Trophoblast cell (in vitro differentiated cells and primary cell): Measurements from ENCODE around the gene POM121C.
"Not testable (repeated sequence)": the region's sequence is repeated elsewhere in the genome, so short reads cannot be mapped to it uniquely, and the experiment has no call there.

Experiments used
- DNase-seq, 2 donors: peaks; one replicate each; pipeline ENCODE4 v3.0.0-alpha.2; 2016
- H2AFZ ChIP-seq: 2 replicates; pipeline ENCODE4 v1.6.1; 2013; ENCODE audit warnings: low read length, moderate library complexity, mild to moderate bottlenecking; ENCODE audit not compliant: insufficient read depth, poor library complexity
- H2AK5ac ChIP-seq: 2 replicates; pipeline ENCODE4 v1.6.1; 2013; ENCODE audit warnings: mild to moderate bottlenecking, low read length
- H2BK120ac ChIP-seq: 2 replicates; pipeline ENCODE4 v1.6.1; 2013; ENCODE audit warnings: low read length, mild to moderate bottlenecking, moderate library complexity; ENCODE audit not compliant: insufficient read depth, poor library complexity
- H2BK12ac ChIP-seq: 2 replicates; pipeline ENCODE4 v1.6.1; 2013; ENCODE audit warnings: mild to moderate bottlenecking, low read length, moderate library complexity
- H2BK5ac ChIP-seq: 2 replicates; pipeline ENCODE4 v1.6.1; 2013; ENCODE audit warnings: low read length, low read depth, moderate library complexity, mild to moderate bottlenecking; ENCODE audit not compliant: poor library complexity
- H3K14ac ChIP-seq: 2 replicates; pipeline ENCODE4 v1.6.1; 2013; ENCODE audit warnings: mild to moderate bottlenecking, low read length
- H3K18ac ChIP-seq: 2 replicates; pipeline ENCODE4 v1.6.1; 2013; ENCODE audit warnings: mild to moderate bottlenecking, low read length
- H3K23ac ChIP-seq: 2 replicates; pipeline ENCODE4 v1.6.1; 2013; ENCODE audit warnings: low read length
- H3K27ac ChIP-seq: 2 replicates; pipeline ENCODE4 v1.5.1; 2013; ENCODE audit warnings: low read depth, mild to moderate bottlenecking, inconsistent platforms, low read length, moderate library complexity
- H3K27me3 ChIP-seq: 2 replicates; pipeline ENCODE4 v1.6.1; 2013; ENCODE audit warnings: inconsistent platforms, mild to moderate bottlenecking, low read length, moderate library complexity; ENCODE audit not compliant: insufficient read depth
- H3K36me3 ChIP-seq, 2 experiments: 1 replicate in 1 of 2; 2 replicates in 1 of 2; pipeline ENCODE4 v1.6.1; 2013; ENCODE audit warnings: low read length in 2 of 2, mild to moderate bottlenecking in 2 of 2, moderate library complexity in 1 of 2; ENCODE audit not compliant: insufficient read depth in 2 of 2, control insufficient read depth in 1 of 2
- H3K4ac ChIP-seq: 2 replicates; pipeline ENCODE4 v1.6.1; 2013; ENCODE audit warnings: low read depth, mild to moderate bottlenecking, low read length, moderate library complexity
- H3K4me1 ChIP-seq, 2 experiments: 1 replicate in 1 of 2; 2 replicates in 1 of 2; pipeline ENCODE4 v1.6.1; 2013; ENCODE audit warnings: low read length in 2 of 2, mild to moderate bottlenecking in 2 of 2, moderate library complexity in 1 of 2; ENCODE audit not compliant: insufficient read depth in 2 of 2, control insufficient read depth in 1 of 2
- H3K4me2 ChIP-seq: 2 replicates; pipeline ENCODE4 v1.6.1; 2013; ENCODE audit warnings: inconsistent platforms, mild to moderate bottlenecking, low read length, moderate library complexity
- H3K4me3 ChIP-seq: 2 replicates; pipeline ENCODE4 v1.5.1; 2013; ENCODE audit warnings: mild to moderate bottlenecking, low read depth, low read length, inconsistent platforms
- H3K79me1 ChIP-seq: one replicate; pipeline ENCODE4 v1.6.1; 2013; ENCODE audit warnings: low read length
- H3K79me2 ChIP-seq: 2 replicates; pipeline ENCODE4 v1.6.1; 2013; ENCODE audit warnings: low read length, mild to moderate bottlenecking; ENCODE audit not compliant: control insufficient read depth, insufficient read depth, poor library complexity
- H3K9ac ChIP-seq: 2 replicates; pipeline ENCODE4 v1.6.1; 2013; ENCODE audit warnings: mild to moderate bottlenecking, low read length
- H3K9me3 ChIP-seq: 2 replicates; pipeline ENCODE4 v1.6.1; 2013; ENCODE audit warnings: low read depth, mild to moderate bottlenecking, control low read depth, inconsistent platforms, low read length; ENCODE audit not compliant: insufficient read depth
- H4K12ac ChIP-seq: 2 replicates; pipeline ENCODE4 v1.6.1; 2013; ENCODE audit warnings: low read depth, mild to moderate bottlenecking, low read length, moderate library complexity
- H4K8ac ChIP-seq: 2 replicates; pipeline ENCODE4 v1.6.1; 2013; ENCODE audit warnings: low read depth, mild to moderate bottlenecking, low read length, moderate library complexity
- H4K91ac ChIP-seq: one replicate; pipeline ENCODE4 v1.6.1; 2013; ENCODE audit warnings: low read depth, mild to moderate bottlenecking, low read length, moderate library complexity
- WGBS: extraction: QIAGEN DNeasy Blood & Tissue Kit; methylation state at CpG from one replicate; pipeline ENCODE4 v1.1.7; 2013; ENCODE audit warnings: missing lambda C conversion rate; ENCODE audit not compliant: insufficient read length, insufficient coverage; ENCODE audit errors: extremely low coverage; 5-methylcytosine and 5-hydroxymethylcytosine counted together

Gene POM121C

GRCh38 chr7:75439000-75439399 is 47.1 kb downstream of the POM121C start:
- not testable (repeated sequence) for DNase-seq, H3K4ac ChIP-seq, H3K27ac ChIP-seq, H3K4me3 ChIP-seq, H2BK120ac ChIP-seq, H2BK5ac ChIP-seq, H4K91ac ChIP-seq, H2BK12ac ChIP-seq, H3K9ac ChIP-seq, H3K79me2 ChIP-seq, H2AK5ac ChIP-seq, H3K4me2 ChIP-seq, H3K18ac ChIP-seq, H3K4me1 ChIP-seq, H4K8ac ChIP-seq, H3K79me1 ChIP-seq, H4K12ac ChIP-seq, H3K9me3 ChIP-seq, H3K27me3 ChIP-seq, H3K23ac ChIP-seq, H2AFZ ChIP-seq, H3K14ac ChIP-seq
- H3K36me3 ChIP-seq = peaks cover 27 to 41% of the 10 kb centered on the region in 2 experiments
- no CpG with 5 or more reads among the region's 4 CpGs for WGBS

DNA sequence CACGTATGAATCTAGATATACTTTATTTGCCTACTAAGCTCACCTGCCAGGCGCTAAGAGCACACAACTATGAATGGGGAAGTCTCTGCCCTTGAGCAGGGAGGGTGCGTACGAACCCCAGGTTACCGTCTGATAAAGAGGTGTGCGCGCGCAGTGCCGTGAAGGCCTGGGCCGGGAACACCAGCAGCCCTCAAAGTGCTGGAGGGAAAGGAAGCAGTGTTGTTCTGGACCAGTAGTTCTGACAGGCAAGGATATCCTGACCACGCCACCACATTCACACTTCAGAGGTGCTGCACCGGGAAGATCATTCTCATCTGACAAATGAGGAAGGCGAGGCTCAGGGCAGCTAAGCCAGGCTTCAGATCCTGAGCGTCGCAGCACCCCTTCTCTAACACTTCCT is 62.6 kb downstream of the POM121C start:
- not testable (repeated sequence) for H3K4me3 ChIP-seq, H3K4me2 ChIP-seq, H3K18ac ChIP-seq, H2AK5ac ChIP-seq, H3K14ac ChIP-seq, H4K91ac ChIP-seq, H3K9me3 ChIP-seq, H3K27ac ChIP-seq, H4K12ac ChIP-seq, H3K4me1 ChIP-seq, H2BK12ac ChIP-seq, H3K27me3 ChIP-seq, DNase-seq, H3K79me1 ChIP-seq, H2BK120ac ChIP-seq, H2AFZ ChIP-seq, H3K23ac ChIP-seq, H2BK5ac ChIP-seq, H3K9ac ChIP-seq, H3K4ac ChIP-seq, H4K8ac ChIP-seq, H3K79me2 ChIP-seq
- no CpG with 5 or more reads among the region's 15 CpGs for WGBS
- H3K36me3 ChIP-seq = peaks cover 43 to 46% of the 10 kb centered on the region in 2 experiments

- H3K36me3 ChIP-seq = peaks cover 40 to 46% of the 10 kb centered on the region in 2 experiments
These were observed 64.0 kb downstream of the POM121C start for GRCh38 chr7:75421798-75422710.

GRCh38 chr7:75420152-75420551 is 65.9 kb downstream of the POM121C start:
- not testable (repeated sequence) for H2BK12ac ChIP-seq, H4K91ac ChIP-seq, H4K8ac ChIP-seq, H3K79me2 ChIP-seq, H2BK5ac ChIP-seq, DNase-seq, H3K4ac ChIP-seq, H3K79me1 ChIP-seq, H3K14ac ChIP-seq, H2AK5ac ChIP-seq, H3K23ac ChIP-seq, H3K4me3 ChIP-seq, H3K27ac ChIP-seq, H3K27me3 ChIP-seq, H2BK120ac ChIP-seq, H4K12ac ChIP-seq, H3K4me2 ChIP-seq, H3K18ac ChIP-seq, H3K4me1 ChIP-seq, H2AFZ ChIP-seq, H3K9me3 ChIP-seq, H3K9ac ChIP-seq
- H3K36me3 ChIP-seq = peaks cover 54 to 63% of the 10 kb centered on the region in 2 experiments
- no CpG with 5 or more reads among the region's 13 CpGs for WGBS

More at GRCh38 chr7:75421798-75422710, 64.0 kb downstream of the POM121C start:
- H3K4me3 ChIP-seq, H2BK120ac ChIP-seq, H3K14ac ChIP-seq, H3K27ac ChIP-seq, H3K27me3 ChIP-seq, H3K4me2 ChIP-seq, H3K23ac ChIP-seq, H3K79me2 ChIP-seq, H2BK12ac ChIP-seq, H3K79me1 ChIP-seq, H4K91ac ChIP-seq, H3K9ac ChIP-seq, H3K18ac ChIP-seq, DNase-seq, H3K9me3 ChIP-seq, H4K12ac ChIP-seq, H3K4ac ChIP-seq, H3K4me1 ChIP-seq, H4K8ac ChIP-seq, H2BK5ac ChIP-seq, H2AK5ac ChIP-seq, H2AFZ ChIP-seq: not testable (repeated sequence)
- WGBS = no CpG with 5 or more reads among the region's 50 CpGs
